IMR-90 (cell line): ENCODE results near the gene DHRS13. TPM values are rescaled to one million over a fixed set of nuclear protein-coding genes. Genes with fewer than 3 reads are reported as not detected.

ENCODE experiments used
- ATAC-seq: fragments of 200-7000 bp; cut with Tn5 transposase; 2 replicates; pipeline ENCODE4 v1.9.1; 2020; ENCODE audit warnings: low read depth, mild to moderate bottlenecking, moderate library complexity
- BruUV-seq: library from RNA; stranded (reverse); fragments of 400-500 nt; replicated peaks from 2 replicates; lab custom pipeline; 2021; lab: Mats Ljungman, UMichigan
- CTCF ChIA-PET: fragments of 300-600 bp; formaldehyde crosslinking; extraction: SDS; loops from one replicate; lab custom pipeline; 2021; ENCODE audit warnings: antibody characterized with exemption; lab: Yijun Ruan, JAX
- POLR2A ChIA-PET: fragments of 300-600 bp; sonication (Branson Sonifier 250); formaldehyde crosslinking; loops from one replicate; lab custom pipeline; 2022; ENCODE audit warnings: antibody characterized with exemption; ENCODE audit not compliant: unreplicated experiment; lab: Charles Lee
- DNase-seq: peaks from one replicate; pipeline ENCODE4 v3.0.0; 2013
- H2AFZ ChIP-seq: replicated peaks from 2 replicates; pipeline ENCODE3; 2013; ENCODE audit warnings: low read length, mild to moderate bottlenecking; ENCODE audit not compliant: poor library complexity
- H2AK5ac ChIP-seq: 2 replicates; pipeline ENCODE4 v1.6.1; 2013; ENCODE audit warnings: low read depth, low read length, inconsistent platforms
- H2AK9ac ChIP-seq: replicated peaks from 2 replicates; pipeline ENCODE3; 2013; ENCODE audit warnings: mild to moderate bottlenecking, low read depth, low read length, moderate library complexity; ENCODE audit not compliant: poor library complexity
- H2BK120ac ChIP-seq: 2 replicates; pipeline ENCODE4 v1.6.1; 2013; ENCODE audit warnings: low read depth, low read length, inconsistent platforms
- H2BK15ac ChIP-seq: 3 replicates; pipeline ENCODE4 v1.6.1; 2013; ENCODE audit warnings: low read depth, low read length, inconsistent platforms
- H2BK20ac ChIP-seq: 2 replicates; pipeline ENCODE4 v1.6.1; 2013; ENCODE audit warnings: low read depth, mild to moderate bottlenecking, inconsistent platforms, low read length, moderate library complexity
- H2BK5ac ChIP-seq: 2 replicates; pipeline ENCODE4 v1.6.1; 2013; ENCODE audit warnings: mild to moderate bottlenecking, low read depth, low read length, inconsistent platforms; ENCODE audit not compliant: poor library complexity, severe bottlenecking
- H3K14ac ChIP-seq: replicated peaks from 2 replicates; pipeline ENCODE4 v1.6.1; 2013; ENCODE audit warnings: low read depth, low read length, inconsistent platforms
- H3K18ac ChIP-seq: 2 replicates; pipeline ENCODE4 v1.6.1; 2013; ENCODE audit warnings: low read depth, low read length, control low read depth
- H3K23ac ChIP-seq: 2 replicates; pipeline ENCODE4 v1.6.1; 2013; ENCODE audit warnings: low read depth, low read length, inconsistent platforms
- H3K27ac ChIP-seq: 2 replicates; pipeline ENCODE4 v1.5.1; 2013; ENCODE audit warnings: mild to moderate bottlenecking, control low read depth, low read length; ENCODE audit not compliant: insufficient read depth
- H3K27me3 ChIP-seq: 2 replicates; pipeline ENCODE4 v1.6.1; 2013; ENCODE audit warnings: low read length; ENCODE audit not compliant: control insufficient read depth, insufficient read depth
- H3K36me3 ChIP-seq: 2 replicates; pipeline ENCODE4 v1.6.1; 2013; ENCODE audit warnings: low read length, mixed read lengths; ENCODE audit not compliant: control insufficient read depth, insufficient read depth
- H3K4ac ChIP-seq: 2 replicates; pipeline ENCODE4 v1.6.1; 2013; ENCODE audit warnings: low read depth, low read length, inconsistent platforms
- H3K4me1 ChIP-seq: 2 replicates; pipeline ENCODE4 v1.6.1; 2013; ENCODE audit warnings: low read length, mixed read lengths; ENCODE audit not compliant: control insufficient read depth, insufficient read depth
- H3K4me2 ChIP-seq: 2 replicates; pipeline ENCODE4 v1.6.1; 2013; ENCODE audit warnings: low read depth, mild to moderate bottlenecking, control low read depth, low read length, moderate library complexity
- H3K4me3 ChIP-seq: 2 replicates; pipeline ENCODE4 v1.5.1; 2013; ENCODE audit warnings: low read depth, mild to moderate bottlenecking, control low read depth, low read length, moderate library complexity; ENCODE audit not compliant: insufficient read depth
- H3K56ac ChIP-seq: 2 replicates; pipeline ENCODE4 v1.6.1; 2013; ENCODE audit warnings: low read length, inconsistent platforms; ENCODE audit not compliant: insufficient read depth; ENCODE audit errors: extremely low read depth
- H3K79me1 ChIP-seq, 2 experiments: 2 replicates each; pipeline ENCODE4 v1.6.1; 2013; ENCODE audit warnings: low read length in 2 of 2, inconsistent platforms in 1 of 2, low read depth in 1 of 2
- H3K9ac ChIP-seq: 2 replicates; pipeline ENCODE4 v1.6.1; 2013; ENCODE audit warnings: low read depth, low read length, control low read depth
- H3K9me1 ChIP-seq: 2 replicates; pipeline ENCODE4 v1.6.1; 2013; ENCODE audit warnings: low read length, inconsistent platforms; ENCODE audit not compliant: insufficient read depth
- H3K9me3 ChIP-seq: 2 replicates; pipeline ENCODE4 v1.6.1; 2013; ENCODE audit warnings: low read length; ENCODE audit not compliant: control insufficient read depth, insufficient read depth
- H4K20me1 ChIP-seq: 2 replicates; pipeline ENCODE4 v1.6.1; 2013; ENCODE audit warnings: low read length, inconsistent platforms; ENCODE audit not compliant: insufficient read depth
- H4K5ac ChIP-seq: 2 replicates; pipeline ENCODE4 v1.6.1; 2013; ENCODE audit warnings: mild to moderate bottlenecking, low read depth, low read length, control low read depth
- H4K8ac ChIP-seq, 2 experiments: 2 replicates each; pipeline ENCODE4 v1.6.1; 2013; ENCODE audit warnings: low read depth in 2 of 2, low read length in 2 of 2, control low read depth in 1 of 2, inconsistent platforms in 1 of 2
- H4K91ac ChIP-seq: 2 replicates; pipeline ENCODE4 v1.6.1; 2013; ENCODE audit warnings: low read depth, low read length, inconsistent platforms; ENCODE audit not compliant: insufficient read depth
- BHLHE40 ChIP-seq: fragments of 150-350 bp; IDR thresholded peaks from 2 replicates; pipeline ENCODE4 v1.6.1; 2016; ENCODE audit warnings: mild to moderate bottlenecking, low read depth, low read length
- CEBPB ChIP-seq: IDR thresholded peaks from 2 replicates; pipeline ENCODE4 v1.6.1; 2012; ENCODE audit warnings: low read depth, low read length, improper control_type of control experiment
- CHD1 ChIP-seq: IDR thresholded peaks from 2 replicates; pipeline ENCODE4 v1.6.1; 2012; ENCODE audit warnings: low read depth, low read length, improper control_type of control experiment
- FOS ChIP-seq: fragments of 150-350 bp; IDR thresholded peaks from 2 replicates; pipeline ENCODE4 v1.6.1; 2016; ENCODE audit warnings: low read depth, low read length
- MAFK ChIP-seq: IDR thresholded peaks from 2 replicates; pipeline ENCODE4 v1.6.1; 2012; ENCODE audit warnings: low read depth, low read length, improper control_type of control experiment
- MAZ ChIP-seq: IDR thresholded peaks from 2 replicates; pipeline ENCODE4 v1.6.1; 2012; ENCODE audit warnings: low read depth, mild to moderate bottlenecking, low read length, improper control_type of control experiment, moderate library complexity, borderline replicate concordance
- MXI1 ChIP-seq: IDR thresholded peaks from 2 replicates; pipeline ENCODE4 v1.6.1; 2012; ENCODE audit warnings: low read depth, mild to moderate bottlenecking, low read length, moderate library complexity, borderline replicate concordance
- NFE2L2 ChIP-seq: fragments of 150-350 bp; IDR thresholded peaks from 2 replicates; pipeline ENCODE4 v1.6.1; 2016; ENCODE audit warnings: low read depth, mild to moderate bottlenecking, low read length
- POLR2A ChIP-seq: IDR thresholded peaks from 2 replicates; pipeline ENCODE4 v1.6.1; 2012; ENCODE audit warnings: mild to moderate bottlenecking, low read depth, low read length
- RAD21 ChIP-seq: IDR thresholded peaks from 2 replicates; pipeline ENCODE4 v1.6.1; 2012; ENCODE audit warnings: low read length, improper control_type of control experiment
- RCOR1 ChIP-seq: IDR thresholded peaks from 2 replicates; pipeline ENCODE4 v1.6.1; 2012; ENCODE audit warnings: mild to moderate bottlenecking, low read length, improper control_type of control experiment; ENCODE audit not compliant: insufficient replicate concordance
- RFX5 ChIP-seq: IDR thresholded peaks from 2 replicates; pipeline ENCODE4 v1.8.0; 2012; ENCODE audit warnings: low read depth, mild to moderate bottlenecking, low read length, moderate library complexity
- SMC3 ChIP-seq: fragments of 150-350 bp; IDR thresholded peaks from 2 replicates; pipeline ENCODE4 v1.6.1; 2016; ENCODE audit warnings: low read depth, mild to moderate bottlenecking, antibody characterized with exemption, low read length, moderate library complexity
- WGBS, 2 experiments: methylation state at CpG; one replicate each; pipeline versions ENCODE4 v1.1.5 to v1.1.7; 2013; ENCODE audit warnings: missing lambda C conversion rate in 2 of 2; ENCODE audit not compliant: insufficient read length in 1 of 2; ENCODE audit errors: extremely low coverage in 2 of 2; 5-methylcytosine and 5-hydroxymethylcytosine counted together
- dilution Hi-C: fragments of 300-500 bp; cut with HindIII; formaldehyde crosslinking; loops from one replicate; pipeline ENCODE4 v1.14.3; 2018; ENCODE audit warnings: low sequenced_read_pairs; ENCODE audit not compliant: unreplicated experiment
- in situ Hi-C: fragments of 300-500 bp; cut with MboI; formaldehyde crosslinking; loops from 3 replicates; pipeline ENCODE4 v1.14.3; 2019; ENCODE audit warnings: low sequenced_read_pairs, inconsistent platforms, mixed read lengths
- intact Hi-C: fragments of 100-400 bp; cut with micrococcal nuclease; formaldehyde crosslinking; loops from 2 replicates; pipeline ENCODE4 v1.10.0; 2022
- polyA plus RNA-seq, 3 experiments: library from polyadenylated mRNA; depleted of rRNA; stranded (reverse); fragments of >200 nt; gene quantifications; 2 replicates each; pipeline ENCODE4 v1.2.3, GENCODE V29; 2012; ENCODE audit warnings: low replicate concordance in 1 of 3
- total RNA-seq: library from RNA; depleted of rRNA; stranded (reverse); fragments of >200 nt; gene quantifications from 2 replicates; pipeline ENCODE4 v1.2.3, GENCODE V29; 2012
- TF ChIP-seq, protein P1 (sequence below): fragments of 150-350 bp; IDR thresholded peaks from 2 replicates; pipeline ENCODE4 v1.6.1; 2016; ENCODE audit warnings: low read depth, mild to moderate bottlenecking, low read length, moderate library complexity, borderline replicate concordance
- TF ChIP-seq, protein P2 (sequence below): conservative IDR thresholded peaks from 2 replicates; pipeline ENCODE4 v1.5.1; 2012; ENCODE audit warnings: mild to moderate bottlenecking, low read depth, low read length, improper control_type of control experiment

DHRS13 gene
- total and polyA plus RNA-seq, 2 of the 4 experiments (the other 2 are of a cell fraction): 2.7 to 3.9 TPM

DNA sequence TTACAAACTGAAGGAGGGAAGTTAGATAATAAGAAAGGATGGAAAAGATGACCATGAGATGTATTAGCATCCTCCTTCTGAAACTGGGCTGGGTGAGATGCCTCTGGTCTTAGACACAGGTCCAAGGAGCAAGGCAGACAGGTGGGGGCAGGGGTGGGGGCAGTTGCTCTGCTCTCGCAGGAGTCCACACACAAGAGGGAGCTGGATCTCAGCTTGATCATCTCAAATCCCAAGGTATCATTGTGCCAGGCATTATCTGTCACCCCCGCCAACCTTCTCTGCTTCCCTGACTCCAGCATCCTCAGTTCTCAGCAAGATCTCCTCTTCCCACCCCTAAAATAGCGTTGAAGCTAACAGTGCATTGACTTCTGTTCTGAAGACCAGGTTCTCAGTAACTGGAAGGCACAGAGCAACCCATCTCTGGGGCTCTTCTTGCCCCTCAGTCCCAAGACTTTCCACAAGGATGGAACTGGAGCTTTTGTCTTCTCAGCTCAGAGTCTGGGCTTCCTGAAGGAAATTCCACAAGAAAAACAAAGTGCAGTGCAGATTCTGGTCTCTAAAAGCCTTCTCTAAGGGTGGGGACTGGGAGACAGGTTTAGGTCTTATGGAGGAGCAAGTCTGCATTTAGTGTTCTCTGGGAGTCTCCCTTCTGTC lies 7.0 kb downstream of the DHRS13 start:
- no TSS peak for BruUV-seq
- intact Hi-C loops (no loop called here), dilution Hi-C loops (no loop called here), in situ Hi-C loops (no loop called here)
- Histone ChIP-seq H3K27me3 (no peaks in the 10 kb centered on the region), H4K5ac (no peak overlapping the region), H3K18ac (no peak overlapping the region), H2BK5ac (no peak overlapping the region), H4K20me1 (peaks cover 29% of the 10 kb centered on the region; the same call in 1 of the 2 replicates), H3K4me1 (peaks cover 9% of the 10 kb centered on the region), H3K23ac (peak overlapping the region; percentile 53; the same call in 1 of the 2 replicates), H2BK20ac (no peak overlapping the region), H2AK5ac (peak overlapping the region; percentile 20; the same call in 1 of the 2 replicates), H2BK15ac (no peak overlapping the region), H3K36me3 (peaks cover 4% of the 10 kb centered on the region), H3K27ac (no peak overlapping the region), H3K9me3 (no peaks in the 10 kb centered on the region), H2AK9ac (peak overlapping the region; percentile 18), H3K14ac (no peak overlapping the region), H3K4me3 (no peak overlapping the region; the same call in 1 of the 2 replicates), H4K91ac (no peak overlapping the region), H4K8ac (no peak overlapping the region), H2BK120ac (no peak overlapping the region), H3K9me1 (peaks cover 22% of the 10 kb centered on the region), H3K4me2 (peak overlapping the region; percentile 75), H3K4ac (no peak overlapping the region), H3K9ac (peak overlapping the region; percentile 79), H3K79me1 (peaks cover 19 to 62% of the 10 kb centered on the region in 2 experiments), H3K56ac (no peak overlapping the region), H2AFZ (no peak overlapping the region)
- no peak for ATAC-seq
- TF ChIP-seq CHD1 (no peak), MAFK (no peak), RCOR1 (no peak), RAD21 (no peak), POLR2A (no peak), FOS (no peak), MAZ (no peak), BHLHE40 (no peak), RFX5 (no peak), NFE2L2 (no peak), CEBPB (no peak), SMC3 (no peak), MXI1 (no peak)
- TF ChIP-seq, protein P1, sequence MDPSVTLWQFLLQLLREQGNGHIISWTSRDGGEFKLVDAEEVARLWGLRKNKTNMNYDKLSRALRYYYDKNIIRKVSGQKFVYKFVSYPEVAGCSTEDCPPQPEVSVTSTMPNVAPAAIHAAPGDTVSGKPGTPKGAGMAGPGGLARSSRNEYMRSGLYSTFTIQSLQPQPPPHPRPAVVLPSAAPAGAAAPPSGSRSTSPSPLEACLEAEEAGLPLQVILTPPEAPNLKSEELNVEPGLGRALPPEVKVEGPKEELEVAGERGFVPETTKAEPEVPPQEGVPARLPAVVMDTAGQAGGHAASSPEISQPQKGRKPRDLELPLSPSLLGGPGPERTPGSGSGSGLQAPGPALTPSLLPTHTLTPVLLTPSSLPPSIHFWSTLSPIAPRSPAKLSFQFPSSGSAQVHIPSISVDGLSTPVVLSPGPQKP: no peak
- TF ChIP-seq, protein P2, sequence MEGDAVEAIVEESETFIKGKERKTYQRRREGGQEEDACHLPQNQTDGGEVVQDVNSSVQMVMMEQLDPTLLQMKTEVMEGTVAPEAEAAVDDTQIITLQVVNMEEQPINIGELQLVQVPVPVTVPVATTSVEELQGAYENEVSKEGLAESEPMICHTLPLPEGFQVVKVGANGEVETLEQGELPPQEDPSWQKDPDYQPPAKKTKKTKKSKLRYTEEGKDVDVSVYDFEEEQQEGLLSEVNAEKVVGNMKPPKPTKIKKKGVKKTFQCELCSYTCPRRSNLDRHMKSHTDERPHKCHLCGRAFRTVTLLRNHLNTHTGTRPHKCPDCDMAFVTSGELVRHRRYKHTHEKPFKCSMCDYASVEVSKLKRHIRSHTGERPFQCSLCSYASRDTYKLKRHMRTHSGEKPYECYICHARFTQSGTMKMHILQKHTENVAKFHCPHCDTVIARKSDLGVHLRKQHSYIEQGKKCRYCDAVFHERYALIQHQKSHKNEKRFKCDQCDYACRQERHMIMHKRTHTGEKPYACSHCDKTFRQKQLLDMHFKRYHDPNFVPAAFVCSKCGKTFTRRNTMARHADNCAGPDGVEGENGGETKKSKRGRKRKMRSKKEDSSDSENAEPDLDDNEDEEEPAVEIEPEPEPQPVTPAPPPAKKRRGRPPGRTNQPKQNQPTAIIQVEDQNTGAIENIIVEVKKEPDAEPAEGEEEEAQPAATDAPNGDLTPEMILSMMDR: no peak
- DNase-seq: no peak
- 100% methylated on average over 1 of the region's 3 CpGs; no CpG with 5 or more reads in 1 of the 2 experiments for WGBS, 2 experiments
- ChIA-PET CTCF (interaction anchor here (0.9 to 2.8 kb wide), 3 partner anchors 58 to 169 kb away, joined by 3 to 15 read pairs (median 11); partner anchors contain the start of gene TLCD1), POLR2A (no interaction called here)
